ENCODE results near the gene GRIK2. TPM values are rescaled to one million over a fixed set of nuclear protein-coding genes. Genes with fewer than 3 reads are reported as not detected.

Gene GRIK2
- total RNA-seq, 4 donors from 2014 or later, result 0.47 to 7.8 (median 1.7) TPM

DNA sequence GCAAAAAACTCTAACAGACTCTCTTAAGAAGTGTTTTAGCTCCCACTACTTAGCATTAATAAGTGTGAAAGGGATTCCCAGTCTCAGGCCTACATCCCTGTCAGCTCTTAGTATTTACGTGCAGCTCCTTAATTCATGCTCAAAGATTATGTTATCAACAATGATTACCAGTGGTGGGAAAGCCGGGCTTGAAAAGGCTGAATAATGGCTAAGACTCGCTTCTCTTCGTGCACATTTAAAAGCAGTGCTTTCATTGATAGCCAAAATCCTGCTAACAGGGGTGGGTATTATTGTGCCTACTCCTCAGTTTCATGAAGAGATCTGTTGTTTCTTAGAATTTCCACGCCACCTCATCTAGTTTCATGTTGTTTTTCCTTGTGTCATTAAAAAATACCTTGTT, 518.8 kb downstream of the GRIK2 start:
- ATAC-seq (ENCODE audit: low FRiP score) (no peak), DNase-seq (ENCODE audit: low spot score) (no peak)
- TF ChIP-seq, protein P1, sequence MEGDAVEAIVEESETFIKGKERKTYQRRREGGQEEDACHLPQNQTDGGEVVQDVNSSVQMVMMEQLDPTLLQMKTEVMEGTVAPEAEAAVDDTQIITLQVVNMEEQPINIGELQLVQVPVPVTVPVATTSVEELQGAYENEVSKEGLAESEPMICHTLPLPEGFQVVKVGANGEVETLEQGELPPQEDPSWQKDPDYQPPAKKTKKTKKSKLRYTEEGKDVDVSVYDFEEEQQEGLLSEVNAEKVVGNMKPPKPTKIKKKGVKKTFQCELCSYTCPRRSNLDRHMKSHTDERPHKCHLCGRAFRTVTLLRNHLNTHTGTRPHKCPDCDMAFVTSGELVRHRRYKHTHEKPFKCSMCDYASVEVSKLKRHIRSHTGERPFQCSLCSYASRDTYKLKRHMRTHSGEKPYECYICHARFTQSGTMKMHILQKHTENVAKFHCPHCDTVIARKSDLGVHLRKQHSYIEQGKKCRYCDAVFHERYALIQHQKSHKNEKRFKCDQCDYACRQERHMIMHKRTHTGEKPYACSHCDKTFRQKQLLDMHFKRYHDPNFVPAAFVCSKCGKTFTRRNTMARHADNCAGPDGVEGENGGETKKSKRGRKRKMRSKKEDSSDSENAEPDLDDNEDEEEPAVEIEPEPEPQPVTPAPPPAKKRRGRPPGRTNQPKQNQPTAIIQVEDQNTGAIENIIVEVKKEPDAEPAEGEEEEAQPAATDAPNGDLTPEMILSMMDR (IDR thresholded peaks at IDR 0.05), result no peak

GRCh38 chr6:101918471-101918870, 525.0 kb downstream of the GRIK2 start:
- DNase-seq (ENCODE audit: low spot score) (no peak), ATAC-seq (ENCODE audit: low FRiP score) (no peak)
- TF ChIP-seq, protein P1 (IDR thresholded peaks at IDR 0.05), result no peak

DNA sequence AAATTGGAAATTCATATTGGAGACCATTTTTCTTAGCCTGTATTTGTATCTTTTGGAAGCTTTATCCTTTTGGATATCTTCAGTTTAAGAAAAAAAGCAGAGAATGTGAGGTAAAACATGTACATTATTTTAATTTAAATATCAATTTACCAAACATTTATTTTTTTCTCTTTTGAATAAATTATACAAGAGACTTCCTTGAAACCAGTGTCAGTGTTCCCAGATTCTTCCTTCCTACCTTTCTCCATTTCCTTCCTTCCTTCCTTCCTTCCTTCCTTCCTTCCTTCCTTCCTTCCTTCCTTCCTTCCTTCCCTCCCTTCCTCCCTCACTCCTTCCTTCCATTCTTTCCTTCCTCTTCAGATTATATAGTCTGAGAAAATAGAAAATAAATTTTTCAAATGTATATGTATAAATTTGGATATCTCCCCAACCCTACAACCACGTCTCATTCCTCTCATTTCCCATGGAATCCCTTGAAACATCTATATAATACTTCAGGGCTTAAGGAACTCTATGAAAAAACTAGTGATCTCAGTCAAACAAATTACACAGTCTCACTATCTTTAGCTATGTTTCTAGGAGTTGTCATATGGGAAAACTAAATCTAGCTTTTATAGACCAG, 528.4 kb downstream of the GRIK2 start:
- DNase-seq (ENCODE audit: low spot score) (no peak), ATAC-seq (ENCODE audit: low FRiP score) (no peak)
- TF ChIP-seq, protein P1 (IDR thresholded peaks at IDR 0.05), result no peak

DNA sequence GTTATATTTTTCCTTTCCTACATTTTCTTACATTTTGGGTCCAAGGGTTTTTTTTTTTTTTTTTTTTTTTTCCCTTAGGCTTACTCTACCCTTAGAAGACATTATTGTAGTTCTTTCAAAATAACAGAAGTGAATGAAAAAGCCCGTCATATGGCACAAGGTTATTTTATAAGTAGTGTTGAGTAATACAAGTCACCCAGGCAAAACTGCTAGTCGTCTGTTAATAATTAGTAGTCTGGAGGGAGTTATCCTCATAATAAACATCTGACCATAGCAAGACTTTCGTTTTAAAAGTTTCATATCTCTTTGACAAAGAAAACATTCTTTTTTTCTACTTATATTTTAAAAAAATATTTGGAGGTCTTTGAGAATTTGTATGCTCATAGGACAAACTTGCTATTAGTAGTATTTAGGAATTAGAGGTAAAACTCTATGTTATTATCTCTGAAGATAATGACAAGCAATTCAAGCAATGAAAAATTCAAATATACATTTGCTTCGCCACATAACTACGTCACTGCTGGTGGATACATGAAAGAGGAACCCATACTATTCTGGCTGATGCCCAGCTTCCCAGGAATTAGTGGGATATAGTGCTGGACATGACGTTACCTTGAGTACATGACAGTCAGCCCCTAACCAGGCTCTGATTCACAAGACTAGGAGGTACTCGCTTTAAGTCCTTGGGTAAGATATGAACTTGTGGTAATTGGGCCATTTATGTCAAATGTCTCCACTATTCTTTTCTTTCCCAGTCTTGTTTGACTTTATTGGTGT, 532.8 kb downstream of the GRIK2 start:
- ATAC-seq (ENCODE audit: low FRiP score) (no peak), DNase-seq (ENCODE audit: low spot score) (no peak)
- TF ChIP-seq, protein P1 (IDR thresholded peaks at IDR 0.05), result no peak

GRCh38 chr6:101931766-101932165, 538.3 kb downstream of the GRIK2 start:
- DNase-seq (ENCODE audit: low spot score), result no peak
- TF ChIP-seq, protein P1 (IDR thresholded peaks at IDR 0.05), result no peak
- ATAC-seq (ENCODE audit: low FRiP score), result peak; percentile 41

DNA sequence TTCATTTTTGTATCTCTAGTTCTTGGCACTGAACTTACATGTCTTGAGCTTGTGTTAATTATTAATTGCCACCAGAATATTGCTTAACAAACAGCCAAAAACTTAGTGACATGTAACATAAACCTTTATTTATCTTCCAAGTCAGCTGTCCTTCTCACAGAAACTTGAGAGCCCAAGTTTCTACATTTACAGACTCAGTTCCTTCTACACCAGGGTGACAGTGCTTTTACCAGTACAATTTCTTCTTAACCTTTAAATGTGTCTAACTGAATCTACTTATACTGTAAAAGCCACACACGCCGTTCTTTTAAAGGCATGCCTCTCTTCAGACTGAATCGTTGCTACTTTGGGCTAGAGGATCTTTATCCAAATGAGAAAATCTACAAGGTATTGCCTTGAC, 539.2 kb downstream of the GRIK2 start:
- ATAC-seq (ENCODE audit: low FRiP score), result no peak
- DNase-seq (ENCODE audit: low spot score), result no peak
- TF ChIP-seq, protein P1 (IDR thresholded peaks at IDR 0.05), result no peak

- DNase-seq (ENCODE audit: low spot score) (no peak), ATAC-seq (ENCODE audit: low FRiP score) (no peak)
- TF ChIP-seq, protein P1 (IDR thresholded peaks at IDR 0.05), result no peak
Observed at GRCh38 chr6:101935732-101936131, 542.2 kb downstream of the GRIK2 start.

Measured in omental fat pad (tissue), 4 donors.